HG03521 (cell line): ENCODE results near the gene CGNL1.

ENCODE experiments used
- ATAC-seq: cut with Tn5 transposase; IDR thresholded peaks from one replicate; pipeline ENCODE4 v1.9.1; 2021; ENCODE audit warnings: mild to moderate bottlenecking, moderate library complexity; ENCODE audit not compliant: unreplicated experiment

CGNL1 gene

GRCh38 chr15:57375827-57376695 lies at the start of gene CGNL1:
Gene CGNL1, plus strand, starts transcription at chr15:57376505. Its CDS starts 61,495 bp downstream, at chr15:57438000.
- ATAC-seq = no peak

- no peak for ATAC-seq
Observed at GRCh38 chr15:57327985-57328471, 48.3 kb upstream of the CGNL1 start.

- ATAC-seq = no peak
Observed at GRCh38 chr15:57328479-57328878, 47.8 kb upstream of the CGNL1 start.

GRCh38 chr15:57328897-57329296 lies 47.4 kb upstream of the CGNL1 start:
- no peak for ATAC-seq

- no peak for ATAC-seq
Observed at GRCh38 chr15:57329582-57330367, 46.5 kb upstream of the CGNL1 start.

GRCh38 chr15:57330619-57331340 lies 45.5 kb upstream of the CGNL1 start:
- ATAC-seq = no peak

- no peak for ATAC-seq
Observed at GRCh38 chr15:57332326-57332725, 44.0 kb upstream of the CGNL1 start.

- no peak for ATAC-seq
Observed at GRCh38 chr15:57333487-57333886, 42.8 kb upstream of the CGNL1 start.

GRCh38 chr15:57334257-57334656 lies 42.0 kb upstream of the CGNL1 start:
- ATAC-seq = no peak

- ATAC-seq = no peak
Observed at GRCh38 chr15:57335293-57335715, 41.0 kb upstream of the CGNL1 start.

- ATAC-seq = no peak
Observed at GRCh38 chr15:57335719-57336118, 40.6 kb upstream of the CGNL1 start.

- no peak for ATAC-seq
Observed at GRCh38 chr15:57337868-57338411, 38.4 kb upstream of the CGNL1 start.

- ATAC-seq = no peak
Observed at GRCh38 chr15:57339321-57339720, 37.0 kb upstream of the CGNL1 start.

GRCh38 chr15:57340682-57341259 lies 35.5 kb upstream of the CGNL1 start:
- no peak for ATAC-seq

- ATAC-seq = no peak
Observed at GRCh38 chr15:57343048-57343447, 33.3 kb upstream of the CGNL1 start.

- ATAC-seq = no peak
Observed at GRCh38 chr15:57343498-57343897, 32.8 kb upstream of the CGNL1 start.

GRCh38 chr15:57344282-57344681 lies 32.0 kb upstream of the CGNL1 start:
- no peak for ATAC-seq

- no peak for ATAC-seq
Observed at GRCh38 chr15:57345584-57345983, 30.7 kb upstream of the CGNL1 start.

- no peak for ATAC-seq
Observed at GRCh38 chr15:57348081-57348480, 28.2 kb upstream of the CGNL1 start.

- no peak for ATAC-seq
Observed at GRCh38 chr15:57352535-57353316, 23.6 kb upstream of the CGNL1 start.
